T-helper 2 cell (primary cell): ENCODE measurements around the gene RBBP8NL.

ENCODE experiments used
- DNase-seq, 5 experiments: peaks; one replicate each; pipeline versions ENCODE4 v3.0.0 to v3.0.0-alpha.2; 2012 to 2022

The RBBP8NL gene

GRCh38 chr20:62461834-62462233, 34.5 kb upstream of the RBBP8NL start:
- DNase-seq: no peak

- no peak for DNase-seq
Observed at GRCh38 chr20:62461157-62461556, 33.8 kb upstream of the RBBP8NL start.

GRCh38 chr20:62460678-62461077, 33.3 kb upstream of the RBBP8NL start:
- DNase-seq: no peak

GRCh38 chr20:62459488-62459887, 32.1 kb upstream of the RBBP8NL start:
- no peak for DNase-seq

GRCh38 chr20:62458275-62459251, 31.2 kb upstream of the RBBP8NL start:
- no peak for DNase-seq

- no peak for DNase-seq
Observed at GRCh38 chr20:62457831-62458230, 30.5 kb upstream of the RBBP8NL start.

- no peak for DNase-seq
Observed at GRCh38 chr20:62457098-62457497, 29.8 kb upstream of the RBBP8NL start.

- DNase-seq: no peak
Observed at GRCh38 chr20:62455929-62456328, 28.6 kb upstream of the RBBP8NL start.

- DNase-seq: no peak
Observed at GRCh38 chr20:62454904-62455636, 27.7 kb upstream of the RBBP8NL start.

- no peak for DNase-seq
Observed at GRCh38 chr20:62453186-62453808, 26.0 kb upstream of the RBBP8NL start.

- no peak for DNase-seq
Observed at GRCh38 chr20:62452475-62453095, 25.2 kb upstream of the RBBP8NL start.

GRCh38 chr20:62451970-62452369, 24.6 kb upstream of the RBBP8NL start:
- DNase-seq: no peak

- no peak for DNase-seq
Observed at GRCh38 chr20:62451156-62451767, 23.9 kb upstream of the RBBP8NL start.

- DNase-seq: no peak
Observed at GRCh38 chr20:62449951-62450691, 22.8 kb upstream of the RBBP8NL start.

- no peak for DNase-seq
Observed at GRCh38 chr20:62448788-62449187, 21.4 kb upstream of the RBBP8NL start.

GRCh38 chr20:62448038-62448437, 20.7 kb upstream of the RBBP8NL start:
- DNase-seq: no peak

GRCh38 chr20:62446888-62447869, 19.8 kb upstream of the RBBP8NL start:
- DNase-seq: no peak

GRCh38 chr20:62446481-62446880, 19.1 kb upstream of the RBBP8NL start:
- no peak for DNase-seq

- no peak for DNase-seq
Observed at GRCh38 chr20:62445553-62446340, 18.4 kb upstream of the RBBP8NL start.

GRCh38 chr20:62444286-62444685, 16.9 kb upstream of the RBBP8NL start:
- no peak for DNase-seq
